G401.6 (cell line): ENCODE results near the gene ABHD14A.

Source experiments
- FAIRE-seq: peaks from 2 replicates; lab custom pipeline; 2012; peaks lifted over from hg19 to GRCh38; lab: Jason Lieb, UNC

The ABHD14A gene

DNA sequence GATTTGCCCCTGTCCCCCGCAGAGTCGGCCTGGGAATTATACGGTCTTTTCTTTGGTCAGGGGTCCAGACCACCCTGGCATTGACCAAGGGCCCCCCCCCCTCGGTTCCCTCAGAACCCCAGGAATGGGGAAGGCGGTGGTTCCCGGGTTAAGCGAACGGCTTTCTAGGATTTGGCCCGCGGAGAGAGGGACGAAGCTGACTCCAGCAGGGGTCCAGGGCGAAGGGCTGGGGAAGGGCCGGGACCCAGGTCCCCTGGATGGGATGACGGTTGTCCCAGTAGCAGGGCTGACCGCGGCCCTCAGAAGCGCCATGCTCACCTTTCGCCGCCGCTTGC is 33.4 kb upstream of the ABHD14A start:
- no peak for FAIRE-seq

DNA sequence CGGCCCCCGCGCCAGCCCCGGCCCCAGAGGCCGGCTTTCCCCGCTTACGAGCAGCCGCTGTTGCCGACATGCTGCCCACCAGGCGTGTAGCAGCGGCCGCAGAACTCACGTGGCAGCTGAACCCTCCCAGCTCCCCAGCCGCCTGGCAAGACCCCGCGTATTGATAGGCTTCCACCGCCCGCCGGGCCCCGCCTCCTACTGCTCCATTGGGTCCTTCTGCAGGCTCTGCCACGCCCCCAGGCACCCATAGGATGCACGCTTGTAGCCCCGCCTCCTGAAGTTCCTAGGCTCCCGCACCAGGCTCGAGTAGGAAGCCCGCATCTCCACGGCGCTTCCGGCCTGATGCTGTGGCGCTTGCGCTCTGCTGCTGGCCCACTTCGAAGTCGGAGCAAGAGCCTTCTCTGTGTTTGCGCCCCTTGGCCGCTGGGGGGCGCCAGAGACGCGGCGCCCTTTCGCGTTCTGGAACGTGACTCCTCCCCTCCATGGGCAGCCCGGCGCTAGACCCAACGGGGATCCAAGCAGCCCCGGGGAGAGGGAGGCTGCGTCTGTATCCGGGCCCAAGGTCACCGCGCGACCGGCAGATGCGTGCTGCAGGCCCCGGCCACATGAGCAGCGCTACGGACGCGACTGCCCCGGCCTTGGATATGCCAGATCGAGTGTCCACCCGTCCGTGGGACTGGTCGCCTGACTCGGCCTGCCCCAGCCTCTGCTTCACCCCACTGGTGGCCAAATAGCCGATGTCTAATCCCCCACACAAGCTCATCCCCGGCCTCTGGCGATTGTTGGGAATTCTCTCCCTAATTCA is 32.9 kb upstream of the ABHD14A start, which contains the start of the genes PARP3 and RRP9:
Gene PARP3, plus strand, starts transcription at position 566 of the 805 bp plus-strand sequence. CDS start 993 bp downstream, outside the sequence.
Gene RRP9, minus strand, starts transcription at position 107 of the 805 bp plus-strand sequence. Its CDS starts 37 bp downstream, at position 70.
- peak; percentile 100 for FAIRE-seq

DNA sequence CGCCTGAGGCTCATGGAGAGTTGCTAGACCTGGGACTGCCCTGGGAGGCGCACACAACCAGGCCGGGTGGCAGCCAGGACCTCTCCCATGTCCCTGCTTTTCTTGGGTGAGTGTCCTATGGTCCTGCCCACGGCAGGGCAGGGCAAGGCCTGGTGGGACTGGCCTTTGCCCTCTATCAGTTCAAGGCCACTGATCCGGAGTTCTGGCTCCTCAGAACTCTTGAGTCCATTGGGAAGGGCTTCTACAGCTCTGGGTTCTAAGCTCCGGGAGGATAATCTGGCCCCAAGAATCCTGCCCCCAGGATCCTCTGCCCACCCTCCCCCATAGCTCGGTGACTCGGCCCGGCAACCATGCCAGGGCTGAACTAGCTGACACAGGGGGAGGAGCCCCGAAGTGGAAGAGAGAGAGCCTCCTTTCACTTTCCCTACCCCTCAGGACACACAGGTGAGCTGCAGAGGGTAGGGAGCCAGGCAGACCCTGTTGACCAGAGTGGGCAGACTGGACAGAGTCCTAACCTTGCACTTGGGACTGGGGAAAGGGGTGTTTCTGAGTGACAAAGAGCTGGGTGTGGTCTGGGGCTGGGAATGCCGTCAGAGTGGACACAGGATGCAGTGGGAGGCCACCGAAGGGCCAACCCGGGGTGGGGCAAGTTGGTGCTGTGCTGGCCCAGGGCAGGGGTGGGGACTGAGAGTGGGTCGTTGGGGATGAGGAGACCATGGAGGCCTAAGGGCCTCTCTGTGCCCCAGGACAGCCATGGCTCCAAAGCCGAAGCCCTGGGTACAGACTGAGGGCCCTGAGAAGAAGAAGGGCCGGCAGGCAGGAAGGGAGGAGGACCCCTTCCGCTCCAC is 32.0 kb upstream of the ABHD14A start:
- FAIRE-seq: no peak

DNA sequence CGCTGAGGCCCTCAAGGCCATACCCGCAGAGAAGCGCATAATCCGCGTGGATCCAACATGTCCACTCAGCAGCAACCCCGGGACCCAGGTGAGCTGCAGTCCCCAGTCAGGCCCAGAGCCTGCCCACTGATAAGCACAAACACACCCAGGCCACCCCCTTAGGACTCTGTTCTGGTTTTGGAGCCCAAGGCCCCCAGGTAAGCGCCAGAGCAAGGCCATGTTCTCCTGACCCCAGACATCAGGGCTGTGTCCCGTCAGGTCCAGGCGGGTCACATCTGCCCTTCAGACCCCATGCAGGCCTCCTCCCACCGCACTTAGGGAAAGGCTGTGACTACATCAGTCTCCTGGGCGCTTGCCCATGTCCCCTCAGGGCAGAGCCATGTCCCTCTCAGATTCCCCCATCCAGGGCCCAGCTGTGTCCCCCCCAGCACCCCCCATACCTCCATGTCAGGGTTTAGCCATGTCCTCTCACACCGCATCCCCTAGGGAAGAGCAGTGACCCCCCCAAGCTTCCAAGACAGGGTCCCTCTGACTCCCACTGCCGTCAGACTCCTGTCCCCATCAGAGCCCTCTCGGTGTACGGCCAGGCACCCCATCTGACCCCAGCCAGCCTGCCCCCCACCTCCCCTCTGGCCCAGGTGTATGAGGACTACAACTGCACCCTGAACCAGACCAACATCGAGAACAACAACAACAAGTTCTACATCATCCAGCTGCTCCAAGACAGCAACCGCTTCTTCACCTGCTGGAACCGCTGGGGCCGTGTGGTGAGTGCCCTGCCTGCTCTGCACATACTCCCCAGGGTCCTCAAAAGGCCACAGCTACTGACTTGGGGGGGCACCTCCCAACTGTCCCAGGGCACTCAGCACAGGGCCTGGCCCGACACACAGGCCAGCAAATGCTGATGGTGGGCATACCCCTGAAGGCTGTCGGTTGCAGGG is 31.1 kb upstream of the ABHD14A start:
- FAIRE-seq: no peak

DNA sequence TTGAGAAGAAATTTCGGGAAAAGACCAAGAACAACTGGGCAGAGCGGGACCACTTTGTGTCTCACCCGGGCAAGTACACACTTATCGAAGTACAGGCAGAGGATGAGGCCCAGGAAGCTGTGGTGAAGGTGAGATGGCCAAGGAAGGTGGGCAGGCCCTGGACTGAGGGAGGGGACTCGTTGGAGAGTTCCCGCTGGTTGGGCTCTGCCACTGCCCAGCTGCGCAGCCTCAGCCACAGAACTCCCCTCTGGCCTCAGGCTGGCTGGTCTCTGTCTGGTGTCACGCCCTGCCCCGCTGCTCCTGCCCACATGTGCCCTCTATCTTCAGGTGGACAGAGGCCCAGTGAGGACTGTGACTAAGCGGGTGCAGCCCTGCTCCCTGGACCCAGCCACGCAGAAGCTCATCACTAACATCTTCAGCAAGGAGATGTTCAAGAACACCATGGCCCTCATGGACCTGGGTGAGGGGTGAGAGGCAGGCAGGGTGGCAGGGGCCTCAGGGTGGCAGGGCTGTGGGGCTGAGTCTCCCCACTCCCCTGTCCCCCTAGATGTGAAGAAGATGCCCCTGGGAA is 30.3 kb upstream of the ABHD14A start:
- no peak for FAIRE-seq

DNA sequence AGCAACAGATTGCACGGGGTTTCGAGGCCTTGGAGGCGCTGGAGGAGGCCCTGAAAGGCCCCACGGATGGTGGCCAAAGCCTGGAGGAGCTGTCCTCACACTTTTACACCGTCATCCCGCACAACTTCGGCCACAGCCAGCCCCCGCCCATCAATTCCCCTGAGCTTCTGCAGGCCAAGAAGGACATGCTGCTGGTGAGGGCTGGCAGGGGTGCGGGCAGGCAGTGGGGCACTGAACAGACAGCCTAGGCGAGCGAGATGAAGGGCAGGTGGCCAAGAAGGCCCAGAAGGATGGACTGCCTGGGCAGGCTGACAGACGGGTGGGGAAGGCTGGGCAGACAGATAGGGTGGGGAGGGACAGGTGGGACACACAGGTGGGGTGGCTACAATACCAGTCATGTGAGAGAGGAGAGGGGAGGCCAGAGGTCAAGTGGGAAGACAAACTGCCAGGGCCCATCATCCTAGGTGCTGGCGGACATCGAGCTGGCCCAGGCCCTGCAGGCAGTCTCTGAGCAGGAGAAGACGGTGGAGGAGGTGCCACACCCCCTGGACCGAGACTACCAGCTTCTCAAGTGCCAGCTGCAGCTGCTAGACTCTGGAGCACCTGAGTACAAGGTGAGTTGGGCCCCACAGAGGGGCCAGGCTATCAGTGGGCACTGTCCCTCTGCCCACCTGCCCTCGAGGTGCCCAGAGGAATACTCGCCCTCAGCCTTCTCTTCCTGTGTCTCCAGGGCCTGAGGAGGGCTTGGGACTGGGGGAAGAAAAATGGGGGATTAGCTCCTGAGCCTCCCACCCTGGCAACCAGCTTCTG is 29.6 kb upstream of the ABHD14A start:
- no peak for FAIRE-seq

DNA sequence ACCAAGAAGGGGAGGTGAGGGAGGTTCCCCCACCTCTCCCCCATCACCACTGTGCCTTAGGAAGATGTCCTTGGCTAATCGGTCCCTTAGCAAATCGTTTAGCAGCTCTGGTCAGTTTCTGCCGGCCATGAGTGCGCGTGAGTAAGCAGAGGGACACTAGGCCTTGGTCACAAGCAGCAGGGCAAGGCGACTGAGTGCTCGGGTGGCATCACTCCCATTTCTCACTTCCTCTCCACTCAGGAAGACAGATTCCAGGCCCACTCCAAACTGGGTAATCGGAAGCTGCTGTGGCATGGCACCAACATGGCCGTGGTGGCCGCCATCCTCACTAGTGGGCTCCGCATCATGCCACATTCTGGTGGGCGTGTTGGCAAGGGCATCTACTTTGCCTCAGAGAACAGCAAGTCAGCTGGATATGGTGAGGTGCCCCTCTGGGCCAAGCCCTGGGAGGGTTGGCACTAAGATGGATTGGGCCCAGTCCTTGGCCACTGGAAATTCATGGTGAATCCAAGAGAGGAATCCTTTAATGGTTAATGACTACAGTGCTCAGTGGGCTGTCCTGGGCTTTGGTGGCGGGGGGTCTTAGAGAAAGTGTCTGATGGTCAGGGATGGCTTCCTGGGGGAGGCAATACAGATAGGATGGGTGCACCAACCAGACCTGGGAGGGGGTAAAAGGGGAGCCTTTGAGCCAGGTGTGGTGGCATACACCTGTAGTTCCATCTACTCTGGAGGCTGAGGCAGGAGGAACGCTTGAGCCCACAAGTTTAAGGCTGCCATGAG is 28.7 kb upstream of the ABHD14A start:
- FAIRE-seq: no peak

DNA sequence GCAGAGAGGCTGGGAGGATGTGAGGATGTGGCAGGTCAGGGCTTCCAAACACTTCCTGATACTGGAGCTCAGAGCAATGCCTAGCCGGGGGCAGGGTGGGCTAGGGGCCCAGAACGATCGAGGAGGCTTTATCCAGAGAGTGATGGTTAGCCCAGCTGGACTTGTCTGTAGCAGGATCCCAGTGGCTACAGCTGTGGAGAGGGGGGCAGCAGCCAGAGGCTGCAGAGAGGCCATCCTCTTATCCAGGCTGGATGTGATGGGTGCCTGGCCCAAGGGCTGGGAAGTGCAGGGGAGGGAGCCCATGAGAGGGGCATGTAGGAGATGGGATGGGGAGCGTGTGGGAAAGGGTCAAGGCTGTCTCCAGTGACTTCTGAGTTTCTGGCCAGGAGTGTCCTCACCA is 28.1 kb upstream of the ABHD14A start:
- FAIRE-seq: no peak

DNA sequence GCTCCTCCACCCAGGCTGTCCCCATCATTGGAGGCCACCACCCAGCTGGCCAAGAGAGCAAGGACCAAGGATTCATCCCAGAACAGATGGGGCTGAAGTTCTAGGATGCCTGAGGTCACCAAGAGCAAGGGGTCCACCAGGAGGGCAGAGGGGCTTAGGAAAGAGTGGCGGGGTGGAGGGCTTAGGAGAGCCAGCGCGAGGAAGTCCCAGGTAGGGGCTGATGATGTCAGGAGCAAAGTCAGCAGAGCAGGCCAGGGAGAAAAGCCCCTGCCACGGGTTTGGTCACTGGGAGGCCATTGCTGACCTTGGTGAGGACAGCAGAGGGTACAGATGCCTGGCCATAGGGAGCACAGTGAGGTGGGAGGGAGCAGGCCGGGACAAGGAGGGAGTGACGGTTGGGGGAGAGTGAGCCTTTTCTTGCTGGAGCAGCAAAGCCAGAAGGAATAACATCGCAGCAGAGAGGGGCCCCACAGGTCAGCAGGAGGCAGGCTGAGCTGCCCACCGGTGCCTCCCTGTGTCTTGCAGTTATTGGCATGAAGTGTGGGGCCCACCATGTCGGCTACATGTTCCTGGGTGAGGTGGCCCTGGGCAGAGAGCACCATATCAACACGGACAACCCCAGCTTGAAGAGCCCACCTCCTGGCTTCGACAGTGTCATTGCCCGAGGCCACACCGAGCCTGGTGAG is 27.5 kb upstream of the ABHD14A start:
- no peak for FAIRE-seq

DNA sequence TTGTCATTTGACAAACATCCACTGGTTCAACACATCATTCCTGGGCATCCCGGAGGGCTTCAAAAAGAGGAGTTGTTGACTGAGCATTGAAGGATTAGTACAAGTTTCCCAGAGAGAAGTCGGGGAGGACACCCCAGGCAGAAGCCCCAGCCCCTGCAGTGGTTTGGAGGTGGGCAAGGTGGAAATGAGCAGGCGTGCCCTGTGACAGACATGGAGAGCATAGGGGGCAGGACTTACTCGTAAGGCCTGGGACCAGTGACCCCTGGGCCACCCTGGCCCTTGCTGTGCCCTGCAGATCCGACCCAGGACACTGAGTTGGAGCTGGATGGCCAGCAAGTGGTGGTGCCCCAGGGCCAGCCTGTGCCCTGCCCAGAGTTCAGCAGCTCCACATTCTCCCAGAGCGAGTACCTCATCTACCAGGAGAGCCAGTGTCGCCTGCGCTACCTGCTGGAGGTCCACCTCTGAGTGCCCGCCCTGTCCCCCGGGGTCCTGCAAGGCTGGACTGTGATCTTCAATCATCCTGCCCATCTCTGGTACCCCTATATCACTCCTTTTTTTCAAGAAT is 26.8 kb upstream of the ABHD14A start:
- FAIRE-seq: no peak

DNA sequence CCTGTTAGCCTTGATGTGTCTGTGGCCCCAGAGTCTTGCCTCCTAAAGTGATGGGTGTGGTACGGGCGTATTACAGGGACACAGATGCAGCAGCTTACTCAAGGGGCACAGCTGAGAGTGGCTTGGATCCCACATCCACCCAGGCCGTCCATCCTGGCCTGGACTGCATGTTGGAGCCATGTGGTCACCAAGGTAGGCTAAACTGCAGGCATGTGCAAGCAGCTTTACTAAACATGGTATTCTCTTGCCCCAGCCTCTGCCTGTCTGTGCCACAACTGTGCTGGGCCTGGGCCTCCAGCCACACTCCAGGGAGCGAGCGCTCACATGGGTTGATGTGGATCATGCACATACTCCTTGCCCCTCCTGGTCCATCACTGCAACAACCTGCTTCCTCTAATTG is 25.7 kb upstream of the ABHD14A start:
- FAIRE-seq: no peak

DNA sequence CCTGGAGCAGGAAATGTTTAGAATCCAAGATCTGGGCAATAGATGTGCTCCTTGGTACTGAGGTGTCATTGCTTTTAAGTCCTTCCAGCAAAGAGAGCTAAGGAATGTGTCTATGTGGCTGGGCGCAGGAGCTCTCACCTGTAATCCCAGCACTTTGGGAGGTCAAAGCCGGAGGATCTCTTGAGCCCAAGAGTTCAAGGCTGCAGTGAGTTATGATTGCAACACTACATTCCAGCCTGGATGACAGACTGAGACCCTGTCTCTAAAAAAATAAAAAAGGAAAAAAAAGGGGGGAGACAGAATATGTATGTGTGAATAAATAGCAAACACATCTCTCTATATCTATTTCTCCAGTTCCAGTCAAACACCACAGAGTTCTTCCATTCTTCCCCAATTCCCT is 24.0 kb upstream of the ABHD14A start:
- no peak for FAIRE-seq

DNA sequence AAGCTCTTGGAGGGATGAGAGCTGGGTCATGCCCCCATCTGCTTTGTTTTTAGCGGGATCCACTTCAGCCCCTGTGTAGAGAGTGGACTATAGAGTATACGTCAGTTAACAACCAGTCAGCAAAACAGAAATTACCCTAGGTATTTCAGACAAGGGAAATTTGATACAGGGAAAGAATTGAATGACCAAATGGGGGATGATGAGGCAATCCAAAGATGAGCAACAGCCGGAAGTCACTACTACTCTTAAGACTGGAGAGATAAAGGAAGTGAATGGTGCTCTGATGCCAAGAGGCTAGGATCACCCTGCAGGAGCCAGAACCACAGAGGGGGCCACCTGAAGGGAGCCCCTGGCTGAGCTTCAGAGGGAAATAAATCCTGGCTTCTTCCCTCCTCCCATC is 21.4 kb upstream of the ABHD14A start:
- no peak for FAIRE-seq

DNA sequence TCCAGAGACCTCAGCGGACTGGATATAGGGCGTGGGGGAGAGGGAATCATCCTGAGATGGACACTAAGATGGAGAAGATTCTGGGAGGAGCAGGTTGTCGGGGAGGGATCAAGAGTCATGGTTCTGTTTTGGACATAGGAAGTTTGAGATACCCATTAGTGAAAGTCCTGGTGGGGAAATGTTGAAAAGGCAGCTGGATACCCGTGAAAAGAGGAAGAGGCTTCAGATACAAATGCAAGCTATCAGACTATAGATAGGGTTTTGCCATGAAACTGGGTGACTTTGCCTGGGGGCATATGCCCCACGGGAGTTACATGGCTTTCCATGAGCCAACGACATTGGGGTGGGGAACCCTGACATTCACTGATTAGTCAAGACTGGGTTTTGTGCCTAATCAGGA is 20.8 kb upstream of the ABHD14A start:
- no peak for FAIRE-seq

DNA sequence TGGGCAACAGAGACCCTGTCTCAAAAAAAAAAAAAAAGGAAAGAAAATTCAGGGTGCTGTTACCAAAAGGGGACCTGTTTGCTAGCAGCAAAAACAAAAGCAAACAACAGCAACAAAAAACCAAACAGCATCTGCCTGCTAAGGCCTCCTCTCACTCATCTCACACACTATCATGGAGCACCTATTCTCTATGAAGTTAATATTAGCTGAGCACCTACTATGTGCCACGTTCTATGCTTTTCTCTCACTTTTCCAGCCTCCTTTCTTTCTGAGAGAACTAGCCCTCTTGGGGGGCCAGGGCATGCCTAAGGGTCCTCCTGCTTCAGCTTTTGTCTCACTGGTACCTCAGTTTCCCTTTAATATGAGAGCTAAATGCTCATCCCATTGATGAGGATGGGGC is 20.2 kb upstream of the ABHD14A start:
- FAIRE-seq: no peak

DNA sequence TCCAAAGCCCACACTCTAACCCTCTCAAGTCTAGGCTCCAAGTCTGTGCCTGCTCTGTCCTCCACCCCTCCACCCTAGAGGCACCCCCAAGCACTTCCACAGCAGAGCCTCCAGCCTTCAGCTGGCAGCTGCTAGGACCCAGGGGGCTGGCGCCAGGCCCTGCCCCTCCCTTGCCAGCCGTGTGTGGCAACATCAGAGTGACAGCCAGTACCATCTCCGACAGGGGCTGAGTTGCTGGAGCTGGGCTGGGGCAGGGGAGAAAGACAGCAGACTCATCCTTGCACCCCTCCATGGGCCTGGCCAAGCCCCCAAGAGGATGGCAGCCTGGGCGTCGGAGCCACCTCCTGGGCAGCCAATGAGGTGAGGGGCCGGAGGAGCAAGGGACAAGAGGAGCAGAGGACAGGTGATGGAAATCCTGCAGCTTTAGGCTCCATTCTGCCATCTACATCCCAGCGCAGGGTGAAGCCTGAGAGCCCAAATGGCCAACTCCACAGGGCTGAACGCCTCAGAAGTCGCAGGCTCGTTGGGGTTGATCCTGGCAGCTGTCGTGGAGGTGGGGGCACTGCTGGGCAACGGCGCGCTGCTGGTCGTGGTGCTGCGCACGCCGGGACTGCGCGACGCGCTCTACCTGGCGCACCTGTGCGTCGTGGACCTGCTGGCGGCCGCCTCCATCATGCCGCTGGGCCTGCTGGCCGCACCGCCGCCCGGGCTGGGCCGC is 19.5 kb upstream of the ABHD14A start, which contains the start of gene GPR62:
Gene GPR62, plus strand, starts transcription at position 207 of the 718 bp plus-strand sequence. Its CDS starts 272 bp downstream, at position 479.
- FAIRE-seq: no peak

DNA sequence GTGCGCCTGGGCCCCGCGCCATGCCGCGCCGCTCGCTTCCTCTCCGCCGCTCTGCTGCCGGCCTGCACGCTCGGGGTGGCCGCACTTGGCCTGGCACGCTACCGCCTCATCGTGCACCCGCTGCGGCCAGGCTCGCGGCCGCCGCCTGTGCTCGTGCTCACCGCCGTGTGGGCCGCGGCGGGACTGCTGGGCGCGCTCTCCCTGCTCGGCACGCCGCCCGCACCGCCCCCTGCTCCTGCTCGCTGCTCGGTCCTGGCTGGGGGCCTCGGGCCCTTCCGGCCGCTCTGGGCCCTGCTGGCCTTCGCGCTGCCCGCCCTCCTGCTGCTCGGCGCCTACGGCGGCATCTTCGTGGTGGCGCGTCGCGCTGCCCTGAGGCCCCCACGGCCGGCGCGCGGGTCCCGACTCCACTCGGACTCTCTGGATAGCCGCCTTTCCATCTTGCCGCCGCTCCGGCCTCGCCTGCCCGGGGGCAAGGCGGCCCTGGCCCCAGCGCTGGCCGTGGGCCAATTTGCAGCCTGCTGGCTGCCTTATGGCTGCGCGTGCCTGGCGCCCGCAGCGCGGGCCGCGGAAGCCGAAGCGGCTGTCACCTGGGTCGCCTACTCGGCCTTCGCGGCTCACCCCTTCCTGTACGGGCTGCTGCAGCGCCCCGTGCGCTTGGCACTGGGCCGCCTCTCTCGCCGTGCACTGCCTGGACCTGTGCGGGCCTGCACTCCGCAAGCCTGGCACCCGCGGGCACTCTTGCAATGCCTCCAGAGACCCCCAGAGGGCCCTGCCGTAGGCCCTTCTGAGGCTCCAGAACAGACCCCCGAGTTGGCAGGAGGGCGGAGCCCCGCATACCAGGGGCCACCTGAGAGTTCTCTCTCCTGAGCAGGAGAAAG is 18.7 kb upstream of the ABHD14A start:
- no peak for FAIRE-seq
